Thyroid gland (tissue), 4 donors: Measurements from ENCODE around the gene ARHGEF10L. TPM values are rescaled to one million over a fixed set of nuclear protein-coding genes. Genes with fewer than 3 reads are reported as not detected.

Experiments used
- DNase-seq, 2 donors: peaks; one replicate each; pipeline ENCODE4 v3.0.0-alpha.2; 2019
- H3K27ac ChIP-seq, 3 donors: fragments of 200-600 bp; sonication (generic); 1 replicate in 2 of 3; 2 replicates in 1 of 3; pipeline ENCODE4 v1.5.1; 2016 to 2019; ENCODE audit warnings: mild to moderate bottlenecking in 1 of 3, moderate library complexity in 1 of 3
- H3K27me3 ChIP-seq: fragments of 200-600 bp; sonication (generic); one replicate; pipeline ENCODE4 v1.5.1; 2019
- H3K36me3 ChIP-seq, 2 donors: fragments of 200-600 bp; sonication (generic); one replicate each; pipeline ENCODE4 v1.5.1; 2016 to 2019
- H3K4me1 ChIP-seq, 2 donors: fragments of 200-600 bp; sonication (generic); one replicate each; pipeline ENCODE4 v1.5.1; 2017 to 2019
- H3K4me3 ChIP-seq, 3 donors: fragments of 200-600 bp; sonication (generic); replicated peaks in 1 of 3; 1 replicate in 2 of 3; 2 replicates in 1 of 3; pipeline ENCODE4 v1.5.1; 2016; ENCODE audit warnings: mild to moderate bottlenecking in 1 of 3
- H3K9me3 ChIP-seq: fragments of 200-600 bp; sonication (generic); one replicate; pipeline ENCODE4 v1.5.1; 2017
- CTCF ChIP-seq, 6 experiments: fragments of 200-600 bp in 3 of 6; fragments of 450-650 bp in 3 of 6; sonication (generic) in 3 of 6; IDR thresholded peaks; one replicate each; pipeline ENCODE4 v1.5.1; 2016 to 2019; ENCODE audit warnings: antibody characterized with exemption in 6 of 6, mild to moderate bottlenecking in 2 of 6, inconsistent platforms in 1 of 6, moderate library complexity in 1 of 6
- POLR2A ChIP-seq, 2 donors: fragments of 450-650 bp; IDR thresholded peaks; one replicate each; pipeline ENCODE4 v1.6.1; 2017; ENCODE audit warnings: antibody characterized with exemption in 2 of 2, mild to moderate bottlenecking in 2 of 2, moderate library complexity in 1 of 2
- WGBS, 2 donors: methylation state at CpG; one replicate each; pipeline ENCODE4 v1.1.5; 2017; 5-methylcytosine and 5-hydroxymethylcytosine counted together
- intact Hi-C: fragments of 100-400 bp; cut with DNase I; formaldehyde crosslinking; loops from one replicate; pipeline ENCODE4 v1.15.1; 2023
- total RNA-seq, 4 donors: library from RNA; depleted of rRNA; stranded (reverse); fragments of >200 nt; gene quantifications; one replicate each; pipeline ENCODE4 v1.2.3, GENCODE V29; 2016

Gene ARHGEF10L
- total RNA-seq, 4 donors from 2014 or later, result 32.2 to 64.5 (median 51.4) TPM

GRCh38 chr1:17527036-17527914 is 12.2 kb upstream of the ARHGEF10L start:
- Histone ChIP-seq H3K9me3 (no peaks in the 10 kb centered on the region), H3K27ac (peak overlapping the region; percentile 60 to 86 (median 76)), H3K4me3 (no peak overlapping the region), H3K4me1 (peaks cover 35 to 52% of the 10 kb centered on the region in 2 donors), H3K27me3 (no peaks in the 10 kb centered on the region), H3K36me3 (no peaks in the 10 kb centered on the region)
- intact Hi-C loops, result no loop called here
- WGBS, 2 donors, result 42 to 56% methylated on average over 14 of the region's 14 CpGs
- DNase-seq, result peak; percentile 61 to 69
- TF ChIP-seq POLR2A (IDR thresholded peaks at IDR 0.05) (no peak), CTCF (IDR thresholded peaks at IDR 0.05) (peak in 1 of 6 experiments; percentile 4)

- intact Hi-C loops, result no loop called here
- Histone ChIP-seq H3K27me3 (no peaks in the 10 kb centered on the region), H3K4me1 (peaks cover 43 to 61% of the 10 kb centered on the region in 2 donors), H3K9me3 (no peaks in the 10 kb centered on the region), H3K27ac (no peak overlapping the region), H3K36me3 (no peaks in the 10 kb centered on the region), H3K4me3 (no peak overlapping the region)
- TF ChIP-seq POLR2A (IDR thresholded peaks at IDR 0.05), result no peak
- TF ChIP-seq CTCF (IDR thresholded peaks at IDR 0.05), result no peak
- DNase-seq, result no peak
Measured at GRCh38 chr1:17529381-17529780, 10.1 kb upstream of the ARHGEF10L start.

GRCh38 chr1:17531343-17531681 is 8.2 kb upstream of the ARHGEF10L start:
- TF ChIP-seq POLR2A (IDR thresholded peaks at IDR 0.05) (no peak), CTCF (IDR thresholded peaks at IDR 0.05) (no peak)
- Histone ChIP-seq H3K27ac (peak overlapping the region; percentile 67 to 87 (median 85)), H3K4me3 (no peak overlapping the region), H3K27me3 (no peaks in the 10 kb centered on the region), H3K4me1 (peaks cover 28 to 43% of the 10 kb centered on the region in 2 donors), H3K9me3 (no peaks in the 10 kb centered on the region), H3K36me3 (no peaks in the 10 kb centered on the region)
- intact Hi-C loops, result no loop called here
- WGBS, 2 donors, result 56 to 84% methylated on average over 3 to 4 of the region's 4 CpGs
- no peak for DNase-seq

- WGBS, 2 donors, result 20 to 29% methylated on average over 6 to 8 of the region's 8 CpGs
Measured at GRCh38 chr1:17531682-17532487, 7.6 kb upstream of the ARHGEF10L start.

More at GRCh38 chr1:17531682-17532487, 7.6 kb upstream of the ARHGEF10L start:
- H3K9me3 ChIP-seq, result no peaks in the 10 kb centered on the region
- H3K4me1 ChIP-seq, result peaks cover 26 to 37% of the 10 kb centered on the region in 2 donors
- no peak overlapping the region for H3K4me3 ChIP-seq
- TF ChIP-seq CTCF (IDR thresholded peaks at IDR 0.05) (no peak), POLR2A (IDR thresholded peaks at IDR 0.05) (peak in 1 of 2 donors; percentile 37)
- peak; percentile 91 to 96 for DNase-seq
- H3K27ac ChIP-seq, result peak overlapping the region; percentile 67 to 87 (median 85)
- intact Hi-C loops, result no loop called here
- H3K36me3 ChIP-seq, result no peaks in the 10 kb centered on the region
- no peaks in the 10 kb centered on the region for H3K27me3 ChIP-seq
